Natural killer cell (primary cell): ENCODE data around the gene MRPS18A. TPM values are rescaled to one million over a fixed set of nuclear protein-coding genes. Genes with fewer than 3 reads are reported as not detected.

Experiments used
- ATAC-seq, 3 donors: fragments of 150-1000 bp in 2 of 3; fragments of 200-7000 bp in 1 of 3; cut with Tn5 transposase; 1 replicate in 1 of 3; 2 replicates in 2 of 3; pipeline ENCODE4 v1.10.0; 2021; ENCODE audit warnings: mild to moderate bottlenecking in 2 of 3, moderate library complexity in 2 of 3
- DNase-seq, 2 donors: peaks; one replicate each; pipeline versions ENCODE4 v3.0.0 to v3.0.0-alpha.2; 2013 to 2021; ENCODE audit warnings: mixed read lengths in 1 of 2
- H3K27ac ChIP-seq: one replicate; pipeline ENCODE4 v1.5.1; 2013; ENCODE audit warnings: mild to moderate bottlenecking, low read length
- H3K27me3 ChIP-seq: one replicate; pipeline ENCODE4 v1.6.1; 2013; ENCODE audit warnings: low read length; ENCODE audit not compliant: control insufficient read depth, insufficient read depth
- H3K36me3 ChIP-seq: one replicate; pipeline ENCODE4 v1.6.1; 2013; ENCODE audit warnings: low read length; ENCODE audit not compliant: control insufficient read depth, insufficient read depth
- H3K4me1 ChIP-seq: one replicate; pipeline ENCODE4 v1.6.1; 2013; ENCODE audit warnings: low read length; ENCODE audit not compliant: control insufficient read depth, insufficient read depth
- H3K4me3 ChIP-seq: one replicate; pipeline ENCODE4 v1.5.1; 2013; ENCODE audit warnings: low read length
- H3K9me3 ChIP-seq: one replicate; pipeline ENCODE4 v1.6.1; 2013; ENCODE audit warnings: low read length; ENCODE audit not compliant: control insufficient read depth, insufficient read depth
- H3K27ac Mint-ChIP-seq, 2 donors: one replicate each; pipeline ENCODE4 v1.8.0; 2022; ENCODE audit warnings: mild to moderate bottlenecking in 2 of 2, mixed read lengths in 2 of 2, moderate library complexity in 1 of 2
- H3K27me3 Mint-ChIP-seq, 2 donors: one replicate each; pipeline ENCODE4 v1.8.0; 2022; ENCODE audit warnings: low read depth in 2 of 2, mixed read lengths in 2 of 2
- H3K36me3 Mint-ChIP-seq: one replicate; pipeline ENCODE4 v1.8.0; 2022; ENCODE audit warnings: mixed read lengths
- H3K4me1 Mint-ChIP-seq, 2 donors: one replicate each; pipeline ENCODE4 v1.8.0; 2022; ENCODE audit warnings: mixed read lengths in 2 of 2
- H3K4me3 Mint-ChIP-seq: one replicate; pipeline ENCODE4 v1.8.0; 2022; ENCODE audit warnings: mild to moderate bottlenecking, moderate library complexity, mixed read lengths
- H3K9me3 Mint-ChIP-seq, 2 donors: one replicate each; pipeline ENCODE4 v1.8.0; 2022; ENCODE audit warnings: mixed read lengths in 2 of 2
- WGBS: methylation state at CpG from one replicate; pipeline ENCODE4 v1.1.7; 2013; ENCODE audit warnings: missing lambda C conversion rate; ENCODE audit not compliant: insufficient coverage; 5-methylcytosine and 5-hydroxymethylcytosine counted together
- intact Hi-C: fragments of 100-400 bp; cut with micrococcal nuclease; formaldehyde crosslinking; loops from one replicate; pipeline ENCODE4 v1.14.2; 2022
- total RNA-seq, 4 donors: library from RNA; stranded (reverse); fragments of 120-200 nt in 1 of 4; gene quantifications; one replicate each; pipeline versions ENCODE4 v1.2.3 to v1.2.4, GENCODE V29; 2013 to 2022
- TF ChIP-seq, protein P1 (sequence below): fragments of 200-600 bp; IDR thresholded peaks from one replicate; pipeline ENCODE4 v1.8.0; 2022; ENCODE audit warnings: antibody characterized with exemption

MRPS18A gene
- total RNA-seq, 3 donors from 2014 or later (not counting 1 experiment from before 2014, with no cell fraction given) = 29.0 to 39.8 (median 33.1) TPM

DNA sequence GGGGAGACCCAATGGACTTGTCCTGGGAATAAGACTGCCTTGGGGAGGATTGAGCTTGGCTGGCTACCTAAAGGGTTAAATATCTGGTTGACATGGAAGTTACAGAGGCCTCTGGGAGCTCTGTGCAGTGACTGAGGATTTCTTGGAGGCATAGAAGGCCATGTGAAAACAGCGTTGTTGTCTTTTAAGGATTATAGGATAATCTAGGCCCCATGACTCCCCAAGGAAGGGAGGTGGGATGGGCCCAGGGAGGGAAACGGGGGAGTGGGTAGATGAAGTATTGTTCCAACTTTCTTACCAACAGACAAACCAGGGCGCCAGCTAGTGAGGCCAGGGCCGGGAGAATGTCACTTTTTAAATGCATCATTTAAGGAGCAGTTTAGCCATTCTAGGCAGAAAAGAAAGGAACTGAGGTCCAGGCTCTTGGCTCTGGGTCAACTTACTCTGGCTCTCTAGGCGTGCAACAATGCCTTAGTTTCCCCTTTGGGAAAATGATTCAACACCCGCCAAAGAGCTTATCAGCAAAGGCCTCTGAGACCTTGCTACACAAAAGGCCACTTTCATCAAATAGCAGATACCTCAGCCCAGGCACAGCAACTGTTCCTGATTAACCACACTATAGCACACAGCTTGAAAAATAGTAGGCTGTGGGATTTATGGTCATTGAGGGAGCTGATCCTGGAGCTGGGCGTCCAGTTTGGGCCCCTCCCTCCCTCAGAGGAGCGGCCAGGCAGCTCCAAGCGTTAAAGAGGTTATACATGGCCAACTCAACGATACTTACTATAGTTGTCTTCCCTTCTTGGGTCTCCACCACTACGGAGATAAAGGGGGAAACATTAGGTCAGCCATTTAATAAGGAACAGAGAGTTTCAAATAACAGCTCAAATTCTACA lies 7.0 kb downstream of the MRPS18A start:
- Mint-ChIP-seq H3K27ac (no peak overlapping the region), H3K27me3 (no peaks in the 10 kb centered on the region), H3K4me1 (peaks cover 13 to 30% of the 10 kb centered on the region in 2 donors), H3K9me3 (no peaks in the 10 kb centered on the region), H3K36me3 (no peaks in the 10 kb centered on the region), H3K4me3 (no peak overlapping the region)
- DNase-seq = no peak
- 97% methylated on average over 10 of the region's 11 CpGs for WGBS
- ATAC-seq = no peak
- H3K4me3 ChIP-seq = no peak overlapping the region
- no peaks in the 10 kb centered on the region for H3K4me1 ChIP-seq
- intact Hi-C loops = no loop called here
- TF ChIP-seq, protein P1, sequence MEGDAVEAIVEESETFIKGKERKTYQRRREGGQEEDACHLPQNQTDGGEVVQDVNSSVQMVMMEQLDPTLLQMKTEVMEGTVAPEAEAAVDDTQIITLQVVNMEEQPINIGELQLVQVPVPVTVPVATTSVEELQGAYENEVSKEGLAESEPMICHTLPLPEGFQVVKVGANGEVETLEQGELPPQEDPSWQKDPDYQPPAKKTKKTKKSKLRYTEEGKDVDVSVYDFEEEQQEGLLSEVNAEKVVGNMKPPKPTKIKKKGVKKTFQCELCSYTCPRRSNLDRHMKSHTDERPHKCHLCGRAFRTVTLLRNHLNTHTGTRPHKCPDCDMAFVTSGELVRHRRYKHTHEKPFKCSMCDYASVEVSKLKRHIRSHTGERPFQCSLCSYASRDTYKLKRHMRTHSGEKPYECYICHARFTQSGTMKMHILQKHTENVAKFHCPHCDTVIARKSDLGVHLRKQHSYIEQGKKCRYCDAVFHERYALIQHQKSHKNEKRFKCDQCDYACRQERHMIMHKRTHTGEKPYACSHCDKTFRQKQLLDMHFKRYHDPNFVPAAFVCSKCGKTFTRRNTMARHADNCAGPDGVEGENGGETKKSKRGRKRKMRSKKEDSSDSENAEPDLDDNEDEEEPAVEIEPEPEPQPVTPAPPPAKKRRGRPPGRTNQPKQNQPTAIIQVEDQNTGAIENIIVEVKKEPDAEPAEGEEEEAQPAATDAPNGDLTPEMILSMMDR = no peak
- H3K36me3 ChIP-seq = peaks cover 59% of the 10 kb centered on the region
- H3K27me3 ChIP-seq = no peaks in the 10 kb centered on the region
- no peaks in the 10 kb centered on the region for H3K9me3 ChIP-seq
- no peak overlapping the region for H3K27ac ChIP-seq

- Histone ChIP-seq H3K4me3 (no peak overlapping the region), H3K4me1 (no peaks in the 10 kb centered on the region), H3K36me3 (peaks cover 74% of the 10 kb centered on the region), H3K27ac (no peak overlapping the region), H3K9me3 (no peaks in the 10 kb centered on the region), H3K27me3 (no peaks in the 10 kb centered on the region)
- ATAC-seq (no peak), DNase-seq (no peak)
- H3K36me3 Mint-ChIP-seq = no peaks in the 10 kb centered on the region
- 94% methylated on average over 6 of the region's 6 CpGs for WGBS
- no peak overlapping the region for H3K4me3 Mint-ChIP-seq
- H3K27me3 Mint-ChIP-seq = no peaks in the 10 kb centered on the region
- TF ChIP-seq, protein P1 = no peak
- no peak overlapping the region for H3K27ac Mint-ChIP-seq
- intact Hi-C loops = no loop called here
- H3K4me1 Mint-ChIP-seq = peaks cover 12 to 15% of the 10 kb centered on the region in 2 donors
- no peaks in the 10 kb centered on the region for H3K9me3 Mint-ChIP-seq
Observed at GRCh38 chr6:43679057-43679456, 8.5 kb downstream of the MRPS18A start.

- ATAC-seq = no peak
Observed at GRCh38 chr6:43678341-43678740, 9.2 kb downstream of the MRPS18A start.

More at GRCh38 chr6:43678341-43678740, 9.2 kb downstream of the MRPS18A start:
- no peak overlapping the region for H3K4me3 Mint-ChIP-seq
- H3K36me3 Mint-ChIP-seq = no peaks in the 10 kb centered on the region
- H3K27me3 ChIP-seq = no peaks in the 10 kb centered on the region
- H3K4me1 ChIP-seq = no peaks in the 10 kb centered on the region
- H3K27ac Mint-ChIP-seq = no peak overlapping the region
- H3K4me3 ChIP-seq = no peak overlapping the region
- no peak for DNase-seq
- TF ChIP-seq, protein P1 = no peak
- no peak overlapping the region for H3K27ac ChIP-seq
- 98% methylated on average over 7 of the region's 7 CpGs for WGBS
- intact Hi-C loops = no loop called here
- H3K9me3 ChIP-seq = no peaks in the 10 kb centered on the region
- peaks cover 81% of the 10 kb centered on the region for H3K36me3 ChIP-seq
- no peaks in the 10 kb centered on the region for H3K27me3 Mint-ChIP-seq
- H3K9me3 Mint-ChIP-seq = no peaks in the 10 kb centered on the region
- H3K4me1 Mint-ChIP-seq = peaks cover 5 to 9% of the 10 kb centered on the region in 2 donors
